H1 (cell line): ENCODE data around the gene MPHOSPH9. TPM values are rescaled to one million over a fixed set of nuclear protein-coding genes. Genes with fewer than 3 reads are reported as not detected.

Source experiments
- CTCF ChIA-PET: fragments of 300-600 bp; sonication (Branson Sonifier 250); formaldehyde crosslinking; loops from one replicate; lab custom pipeline; 2021; ENCODE audit not compliant: partially characterized antibody; lab: Charles Lee
- POLR2A ChIA-PET: fragments of 300-600 bp; sonication (Branson Sonifier 250); formaldehyde crosslinking; loops from one replicate; lab custom pipeline; 2021; ENCODE audit warnings: inconsistent platforms; ENCODE audit not compliant: partially characterized antibody; lab: Charles Lee
- DNase-seq, 2 experiments: peaks; one replicate each; pipeline versions ENCODE4 v3.0.0 to v3.0.0-alpha.2; 2010 to 2022; ENCODE audit warnings: low spot score in 2 of 2, low read depth in 1 of 2, mixed read lengths in 1 of 2
- FAIRE-seq: peaks from 2 replicates; lab custom pipeline; 2011; peaks lifted over from hg19 to GRCh38; lab: Jason Lieb, UNC
- H2AFZ ChIP-seq: 2 replicates; pipeline ENCODE4 v1.8.1; 2012; ENCODE audit warnings: low read length, inconsistent platforms
- H2AK5ac ChIP-seq: 2 replicates; pipeline ENCODE4 v1.6.1; 2013; ENCODE audit warnings: low read depth, low read length
- H2BK120ac ChIP-seq: replicated peaks from 2 replicates; pipeline ENCODE3; 2013; ENCODE audit warnings: low read depth, low read length, inconsistent platforms
- H2BK12ac ChIP-seq: 2 replicates; pipeline ENCODE4 v1.6.1; 2013; ENCODE audit warnings: low read depth, low read length
- H2BK15ac ChIP-seq: 2 replicates; pipeline ENCODE4 v1.6.1; 2013; ENCODE audit warnings: low read length
- H2BK20ac ChIP-seq: 2 replicates; pipeline ENCODE4 v1.6.1; 2013; ENCODE audit warnings: low read length
- H2BK5ac ChIP-seq: 2 replicates; pipeline ENCODE4 v1.6.1; 2013; ENCODE audit warnings: low read depth, low read length
- H3K14ac ChIP-seq: 2 replicates; pipeline ENCODE4 v1.6.1; 2013; ENCODE audit warnings: inconsistent platforms; ENCODE audit not compliant: insufficient read length
- H3K18ac ChIP-seq: 2 replicates; pipeline ENCODE4 v1.6.1; 2013; ENCODE audit warnings: low read length; ENCODE audit errors: extremely low read depth
- H3K23ac ChIP-seq: 2 replicates; pipeline ENCODE4 v1.6.1; 2013; ENCODE audit warnings: inconsistent platforms; ENCODE audit not compliant: insufficient read length
- H3K23me2 ChIP-seq: 2 replicates; pipeline ENCODE4 v1.6.1; 2013; ENCODE audit warnings: low read depth, low read length
- H3K27ac ChIP-seq: 2 replicates; pipeline ENCODE4 v1.6.1; 2011; ENCODE audit warnings: low read depth, low read length, inconsistent platforms
- H3K27me3 ChIP-seq, 4 experiments: replicated peaks in 1 of 4; 1 replicate in 1 of 4; 2 replicates in 3 of 4; pipeline versions ENCODE4 v1.6.1 to v1.8.1; 2011 to 2013; ENCODE audit warnings: low read length in 3 of 4, mild to moderate bottlenecking in 3 of 4, inconsistent platforms in 2 of 4, mixed read lengths in 2 of 4, moderate library complexity in 1 of 4; ENCODE audit not compliant: control insufficient read depth in 3 of 4, insufficient read depth in 3 of 4; ENCODE audit errors: extremely low read depth in 1 of 4
- H3K36me3 ChIP-seq, 4 experiments: 2 replicates each; pipeline versions ENCODE4 v1.6.1 to v1.8.1; 2011 to 2013; ENCODE audit warnings: mild to moderate bottlenecking in 4 of 4, low read length in 3 of 4, moderate library complexity in 2 of 4, control low read depth in 1 of 4, inconsistent platforms in 1 of 4; ENCODE audit not compliant: insufficient read depth in 4 of 4, control insufficient read depth in 2 of 4
- H3K4ac ChIP-seq: replicated peaks from 2 replicates; pipeline ENCODE3; 2013; ENCODE audit warnings: low read length, low read depth, mixed read lengths, inconsistent platforms; ENCODE audit not compliant: insufficient read length
- H3K4me1 ChIP-seq, 4 experiments: replicated peaks in 1 of 4; 1 replicate in 1 of 4; 2 replicates in 3 of 4; pipeline versions ENCODE4 v1.6.1 to v1.8.1; 2011 to 2013; ENCODE audit warnings: low read length in 3 of 4, inconsistent platforms in 2 of 4, mixed read lengths in 1 of 4; ENCODE audit not compliant: insufficient read depth in 4 of 4, control insufficient read depth in 3 of 4
- H3K4me2 ChIP-seq, 2 experiments: 2 replicates each; pipeline versions ENCODE4 v1.6.1 to v1.8.1; 2011 to 2013; ENCODE audit warnings: low read depth in 2 of 2, low read length in 2 of 2, control low read depth in 1 of 2, inconsistent platforms in 1 of 2, mild to moderate bottlenecking in 1 of 2; ENCODE audit not compliant: insufficient read depth in 1 of 2
- H3K4me3 ChIP-seq, 4 experiments: fragments of 200-600, 300-600 bp in 1 of 4; sonication (generic), shearing (Covaris generic), sonication (Bioruptor Twin) in 1 of 4; 2 replicates each; pipeline versions ENCODE4 v1.5.1 to v1.8.1; 2011 to 2016; ENCODE audit warnings: low read length in 4 of 4, low read depth in 3 of 4, control low read depth in 2 of 4, inconsistent platforms in 2 of 4, mild to moderate bottlenecking in 2 of 4, mixed read lengths in 1 of 4, moderate library complexity in 1 of 4; ENCODE audit not compliant: insufficient read depth in 2 of 4; ENCODE audit errors: extremely low read depth in 1 of 4
- H3K56ac ChIP-seq: replicated peaks from 2 replicates; pipeline ENCODE3; 2013; ENCODE audit warnings: low read depth, mild to moderate bottlenecking, mixed read lengths, low read length, inconsistent platforms; ENCODE audit not compliant: insufficient read length
- H3K79me1 ChIP-seq: 2 replicates; pipeline ENCODE4 v1.6.1; 2013; ENCODE audit warnings: low read depth, low read length, control low read depth
- H3K79me2 ChIP-seq, 2 experiments: 2 replicates each; pipeline versions ENCODE4 v1.6.1 to v1.8.1; 2012 to 2013; ENCODE audit warnings: low read length in 2 of 2, mild to moderate bottlenecking in 2 of 2, inconsistent platforms in 1 of 2; ENCODE audit not compliant: insufficient read depth in 2 of 2, control insufficient read depth in 1 of 2
- H3K9ac ChIP-seq, 4 experiments: replicated peaks in 1 of 4; 1 replicate in 1 of 4; 2 replicates in 3 of 4; pipeline versions ENCODE4 v1.6.1 to v1.8.1; 2011 to 2013; ENCODE audit warnings: low read depth in 3 of 4, low read length in 3 of 4, control low read depth in 2 of 4, mild to moderate bottlenecking in 2 of 4, moderate library complexity in 2 of 4, inconsistent platforms in 1 of 4; ENCODE audit errors: extremely low read depth in 1 of 4
- H3K9me3 ChIP-seq, 2 experiments: 2 replicates each; pipeline versions ENCODE4 v1.6.1 to v1.8.1; 2012 to 2013; ENCODE audit warnings: mild to moderate bottlenecking in 2 of 2, moderate library complexity in 2 of 2, control low read depth in 1 of 2, inconsistent platforms in 1 of 2, low read depth in 1 of 2, low read length in 1 of 2, mixed read lengths in 1 of 2; ENCODE audit not compliant: insufficient read depth in 2 of 2
- H4K20me1 ChIP-seq, 2 experiments: replicated peaks in 1 of 2; 2 replicates each; pipeline versions ENCODE3 to v1.8.1; 2011 to 2013; ENCODE audit warnings: inconsistent platforms in 2 of 2, low read length in 2 of 2, mild to moderate bottlenecking in 1 of 2; ENCODE audit not compliant: insufficient read depth in 2 of 2, control insufficient read depth in 1 of 2
- H4K5ac ChIP-seq: 2 replicates; pipeline ENCODE4 v1.6.1; 2013; ENCODE audit warnings: low read length, low read depth, mixed read lengths, inconsistent platforms; ENCODE audit not compliant: insufficient read length
- H4K8ac ChIP-seq: 2 replicates; pipeline ENCODE4 v1.8.0; 2013; ENCODE audit warnings: mild to moderate bottlenecking, moderate library complexity, low read length, inconsistent platforms; ENCODE audit not compliant: insufficient read depth; ENCODE audit errors: extremely low read depth
- H4K91ac ChIP-seq: replicated peaks from 2 replicates; pipeline ENCODE3; 2013; ENCODE audit warnings: low read length, mixed read lengths, inconsistent platforms; ENCODE audit not compliant: insufficient read length
- SIN3A ChIP-seq, 2 experiments: IDR thresholded peaks in 1 of 2; conservative IDR thresholded peaks in 1 of 2; 2 replicates each; pipeline ENCODE4 v1.6.1; 2011 to 2012; ENCODE audit warnings: low read length in 2 of 2, improper control_type of control experiment in 1 of 2, low read depth in 1 of 2, mild to moderate bottlenecking in 1 of 2
- WGBS, 2 experiments: shearing (Covaris generic) in 1 of 2; methylation state at CpG; one replicate each; pipeline versions ENCODE4 v1.1.6 to v1.1.7; 2013 to 2015; ENCODE audit warnings: low lambda C conversion rate in 2 of 2, mixed read lengths in 2 of 2, inconsistent platforms in 1 of 2, low coverage in 1 of 2, missing lambda C conversion rate in 1 of 2; ENCODE audit not compliant: insufficient replicate concordance in 2 of 2, insufficient coverage in 1 of 2, insufficient read length in 1 of 2; ENCODE audit errors: extremely low coverage in 1 of 2, missing lambda C conversion rate in 1 of 2; 5-methylcytosine and 5-hydroxymethylcytosine counted together
- polyA plus RNA-seq, 7 experiments: library from polyadenylated mRNA; depleted of rRNA in 3 of 7; stranded (reverse) in 5 of 7; unstranded in 2 of 7; fragments of >200 nt in 5 of 7; fragments of 200-250 nt in 2 of 7; gene quantifications; 1 replicate in 5 of 7; 2 replicates in 1 of 7; 4 replicates in 1 of 7; pipeline versions ENCODE4 v1.2.1 to v1.2.3, GENCODE V29; 2011 to 2013; ENCODE audit warnings: missing spikeins in 2 of 7, mixed read lengths in 2 of 7
- total RNA-seq: library from RNA; stranded (reverse); fragmentation: NEBNext Ultra II Directional; extraction: Animal tissue kit (Norgen Biotek cat#: 25700); gene quantifications from 2 replicates; pipeline ENCODE4 v1.2.1, GENCODE V29; 2021

MPHOSPH9 gene
- total and polyA plus RNA-seq, 2 of the 8 experiments (the other 6 are each of a cell fraction or from before 2014, with no cell fraction given): 8.8 to 48.8 TPM

DNA sequence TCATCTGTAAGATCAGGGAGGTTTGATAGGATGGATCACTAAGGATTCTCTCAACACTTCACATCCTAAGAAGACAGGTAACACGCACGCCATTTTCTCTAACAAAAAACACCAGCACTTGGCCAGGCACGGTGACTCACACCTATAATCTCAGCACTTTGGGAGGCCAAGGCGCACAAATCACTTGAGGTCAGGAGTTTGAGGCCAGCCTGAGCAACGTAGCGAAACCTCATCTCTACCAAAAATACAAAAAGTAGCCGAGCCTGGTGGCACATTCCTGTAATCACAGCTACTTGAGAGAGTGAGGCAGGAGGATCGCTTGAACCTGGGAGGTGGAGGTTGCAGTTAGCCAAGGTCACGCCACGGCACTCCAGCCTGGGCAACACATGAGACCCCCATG is 49.2 kb upstream of the MPHOSPH9 start:
- CTCF ChIA-PET: interaction anchor here (0.6 to 1.7 kb wide), 5 partner anchors 17 to 720 kb away, joined by 3 to 7 read pairs (median 3); no protein-coding TSS in a partner anchor
- Histone ChIP-seq H3K23ac (no peak overlapping the region), H4K8ac (no peak overlapping the region), H2BK5ac (no peak overlapping the region), H3K9ac (no peak overlapping the region), H2AFZ (no peak overlapping the region), H2BK12ac (no peak overlapping the region), H3K4me3 (no peak overlapping the region), H3K27ac (no peak overlapping the region), H3K4ac (no peak overlapping the region), H2BK15ac (no peak overlapping the region), H4K20me1 (peaks cover 0 to 3% of the 10 kb centered on the region in 2 experiments), H2AK5ac (no peak overlapping the region), H3K18ac (no peak overlapping the region), H2BK20ac (no peak overlapping the region), H3K27me3 (no peaks in the 10 kb centered on the region), H3K79me1 (no peaks in the 10 kb centered on the region), H4K5ac (no peak overlapping the region), H3K36me3 (no peaks in the 10 kb centered on the region; a peak in 1 of 8 replicates), H4K91ac (no peak overlapping the region), H3K23me2 (no peaks in the 10 kb centered on the region), H3K4me1 (no peaks in the 10 kb centered on the region; a peak in 1 of 7 replicates), H3K56ac (no peak overlapping the region), H3K9me3 (no peaks in the 10 kb centered on the region), H3K4me2 (no peak overlapping the region), H3K14ac (no peak overlapping the region), H2BK120ac (no peak overlapping the region), H3K79me2 (no peaks in the 10 kb centered on the region)
- 89% methylated on average over 10 of the region's 10 CpGs; no CpG with 5 or more reads in 1 of the 2 experiments for WGBS, 2 experiments
- POLR2A ChIA-PET: interaction anchor here (1.1 to 2.5 kb wide), 3 partner anchors 13 to 83 kb away, joined by 3 to 8 read pairs (median 5); no protein-coding TSS in a partner anchor
- FAIRE-seq (no peak), DNase-seq (no peak)
- no peak for TF ChIP-seq SIN3A (conservative IDR thresholded peaks at IDR 0.05 in 1 of 2, IDR thresholded peaks at IDR 0.05 in 1 of 2; ENCODE audit: low read depth in 1 of 2, low read length in 2 of 2)
